GM21576 (cell line): ENCODE measurements around the gene ARHGDIB.
A peak's percentile ranks its signal among the peaks of the same experiment; 100 is the strongest.

Experiments
- ATAC-seq: cut with Tn5 transposase; IDR thresholded peaks from one replicate; pipeline ENCODE4 v1.9.1; 2021; ENCODE audit warnings: mild to moderate bottlenecking, moderate library complexity; ENCODE audit not compliant: unreplicated experiment

ARHGDIB gene

DNA sequence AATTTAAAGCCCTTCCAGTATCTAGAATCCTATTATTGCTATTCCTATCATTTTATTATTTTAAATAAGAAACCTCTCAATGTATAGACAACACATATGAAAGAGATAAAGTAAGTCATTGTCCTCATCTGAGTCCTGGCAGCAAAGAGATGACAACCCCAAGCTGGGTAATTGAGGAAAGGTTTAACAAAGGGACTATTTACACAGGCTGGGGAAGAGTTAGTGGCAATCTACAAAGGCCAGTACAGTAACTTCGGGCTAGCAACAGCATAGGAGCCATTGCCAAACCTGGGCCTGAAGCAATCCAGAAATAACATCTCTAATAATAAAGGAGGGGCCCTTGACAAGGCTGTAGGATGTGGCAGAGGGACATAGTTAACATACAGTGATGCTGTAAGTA, 22.6 kb upstream of the ARHGDIB start:
- no peak for ATAC-seq

DNA sequence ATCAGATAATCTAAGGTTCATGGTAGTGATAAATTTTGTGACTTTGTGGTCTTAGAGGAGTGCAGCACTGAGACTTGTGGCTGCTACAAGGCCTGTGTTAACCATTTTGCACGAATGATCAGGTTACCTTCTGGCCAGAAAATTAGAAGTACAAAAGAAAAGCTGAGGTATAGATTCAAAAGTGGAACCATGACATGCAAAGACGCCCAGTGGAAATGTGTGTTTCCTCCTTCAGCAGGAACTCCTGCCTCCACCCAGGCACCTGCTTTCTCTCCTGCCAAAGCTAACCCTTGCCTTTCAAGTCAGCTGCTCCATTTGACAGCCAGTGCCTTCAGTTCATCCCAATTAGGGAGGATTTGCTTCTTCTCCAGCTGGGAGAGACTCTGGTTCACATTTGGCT, 21.6 kb upstream of the ARHGDIB start:
- ATAC-seq = no peak

- no peak for ATAC-seq
Measured at GRCh38 chr12:14982562-14982961, 21.2 kb upstream of the ARHGDIB start.

GRCh38 chr12:14981049-14981448, 19.6 kb upstream of the ARHGDIB start:
- ATAC-seq = no peak

DNA sequence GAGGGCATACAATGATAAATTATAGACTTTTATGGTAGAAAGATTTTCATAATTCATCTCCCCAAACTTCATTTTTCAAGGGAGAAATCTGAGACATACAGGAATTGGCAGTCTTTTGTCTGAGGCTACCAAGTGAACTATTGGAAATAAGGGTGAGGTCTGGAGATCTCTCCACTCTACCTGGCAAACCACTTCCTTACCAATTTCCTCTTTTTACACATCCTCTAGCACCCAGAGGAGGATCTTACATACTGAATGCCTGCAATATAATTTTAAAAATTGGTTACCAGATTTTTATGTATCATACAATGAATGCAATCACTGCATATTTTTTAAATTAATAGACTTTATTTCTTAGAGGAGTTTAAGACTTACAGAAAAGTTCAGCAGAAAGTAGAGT, 18.1 kb upstream of the ARHGDIB start:
- ATAC-seq = no peak

GRCh38 chr12:14976658-14977057, 15.3 kb upstream of the ARHGDIB start:
- no peak for ATAC-seq

- ATAC-seq = no peak
Measured at GRCh38 chr12:14975457-14975856, 14.1 kb upstream of the ARHGDIB start.

DNA sequence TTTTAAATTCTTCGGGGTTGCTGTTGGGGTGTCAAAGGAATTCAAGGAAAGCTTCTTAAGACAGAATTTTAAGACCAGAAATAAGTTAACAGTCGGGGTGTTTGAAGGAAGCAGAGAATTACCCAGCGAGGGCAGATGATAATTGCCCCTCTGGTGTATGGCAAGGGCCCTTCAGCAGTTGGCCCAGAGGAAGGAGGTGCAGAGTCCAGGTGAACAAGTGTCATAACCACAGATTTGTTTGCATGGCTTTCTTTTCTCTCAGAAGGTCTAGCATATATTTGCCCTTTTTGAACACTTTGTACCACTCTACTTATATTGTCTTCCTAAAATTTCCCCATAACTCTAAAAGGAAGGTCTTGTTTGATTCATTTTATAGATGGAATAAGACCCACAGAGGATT, 13.2 kb upstream of the ARHGDIB start:
- no peak for ATAC-seq

- no peak for ATAC-seq
Measured at GRCh38 chr12:14972816-14973215, 11.4 kb upstream of the ARHGDIB start, which contains the start of gene PDE6H. Gene PDE6H (plus strand): TSS chr12:14973042. CDS start chr12:14978013, 4,971 bp downstream.

DNA sequence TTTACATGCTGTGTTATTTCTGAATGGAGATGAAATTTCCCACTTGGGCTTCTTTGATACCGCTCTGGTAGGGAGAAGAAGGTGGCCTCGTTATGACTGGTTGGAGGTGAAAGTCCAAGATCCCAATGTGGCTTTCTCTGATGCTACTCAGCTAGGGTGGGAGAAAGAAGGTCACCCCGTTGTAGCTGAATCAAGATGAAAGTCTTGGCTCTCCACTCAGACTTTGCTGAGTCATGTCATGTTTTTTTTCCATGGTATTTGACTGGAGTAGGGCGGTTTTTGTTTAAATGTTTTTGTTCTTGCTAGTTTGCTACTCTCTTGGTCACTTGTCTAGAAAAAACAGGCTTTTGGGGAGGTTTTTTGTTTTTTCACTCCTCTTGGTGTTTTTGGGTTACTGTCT, 9.1 kb upstream of the ARHGDIB start:
- ATAC-seq = no peak

- ATAC-seq = no peak
Measured at GRCh38 chr12:14968478-14968877, 7.1 kb upstream of the ARHGDIB start.

DNA sequence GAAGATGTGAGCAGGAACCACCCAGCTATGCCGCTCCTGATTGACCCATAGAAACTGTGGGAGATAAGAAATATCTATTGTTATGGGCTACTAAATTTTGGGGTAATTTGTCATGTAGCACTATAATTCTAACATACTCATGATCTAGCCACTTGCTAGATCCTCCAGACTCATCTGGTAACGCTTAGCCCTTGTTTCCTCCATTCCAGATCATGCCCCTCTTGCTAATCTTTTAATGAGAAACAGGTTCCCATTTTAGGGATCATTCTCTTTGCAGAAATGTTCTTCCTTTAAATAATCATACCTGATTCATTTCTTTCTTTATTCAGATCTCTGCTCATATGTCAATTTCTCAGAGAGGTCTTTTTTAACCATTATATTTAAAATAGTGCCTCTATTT, 3.8 kb upstream of the ARHGDIB start:
- ATAC-seq = no peak

- ATAC-seq = no peak
Measured at GRCh38 chr12:14964406-14964805, 3.0 kb upstream of the ARHGDIB start.

- ATAC-seq = no peak
Measured at GRCh38 chr12:14963520-14963919, 2.1 kb upstream of the ARHGDIB start.

DNA sequence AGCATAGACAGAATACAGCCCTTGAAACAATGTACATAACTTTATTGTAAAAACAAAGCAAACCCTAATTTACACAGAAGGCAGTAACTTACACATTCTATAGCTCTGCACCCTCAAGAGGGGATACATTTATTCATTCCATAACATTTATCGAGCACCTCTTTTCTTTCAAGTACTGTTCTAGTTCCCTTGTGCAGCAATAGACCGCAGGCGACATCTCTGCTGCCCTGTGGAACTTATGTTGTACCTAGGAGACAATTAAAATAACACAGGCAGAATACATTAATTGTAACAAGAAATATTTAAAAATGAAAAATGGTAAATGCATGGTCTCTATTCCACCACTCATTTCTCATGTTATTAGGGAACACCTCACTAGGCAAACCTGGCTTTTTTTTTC, 1.4 kb upstream of the ARHGDIB start:
- no peak for ATAC-seq

DNA sequence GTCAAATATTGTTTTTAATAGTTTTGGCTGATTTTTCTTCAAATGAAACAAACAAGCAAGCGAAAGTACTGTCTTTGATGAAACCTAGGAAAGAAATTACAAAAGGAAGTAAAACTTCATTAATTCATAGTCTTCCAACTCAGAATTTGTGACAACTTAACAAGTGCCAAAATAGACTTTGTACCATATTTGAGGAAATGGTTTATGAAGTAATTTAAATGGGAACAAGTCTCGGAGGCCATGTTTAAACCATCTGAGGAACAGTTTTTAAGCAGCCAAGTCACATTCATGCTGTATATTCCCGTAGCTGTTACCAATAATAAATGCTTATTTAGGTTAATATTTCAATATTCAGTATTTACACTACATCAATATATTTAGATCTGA, 745 bp upstream of the ARHGDIB start:
- no peak for ATAC-seq

DNA sequence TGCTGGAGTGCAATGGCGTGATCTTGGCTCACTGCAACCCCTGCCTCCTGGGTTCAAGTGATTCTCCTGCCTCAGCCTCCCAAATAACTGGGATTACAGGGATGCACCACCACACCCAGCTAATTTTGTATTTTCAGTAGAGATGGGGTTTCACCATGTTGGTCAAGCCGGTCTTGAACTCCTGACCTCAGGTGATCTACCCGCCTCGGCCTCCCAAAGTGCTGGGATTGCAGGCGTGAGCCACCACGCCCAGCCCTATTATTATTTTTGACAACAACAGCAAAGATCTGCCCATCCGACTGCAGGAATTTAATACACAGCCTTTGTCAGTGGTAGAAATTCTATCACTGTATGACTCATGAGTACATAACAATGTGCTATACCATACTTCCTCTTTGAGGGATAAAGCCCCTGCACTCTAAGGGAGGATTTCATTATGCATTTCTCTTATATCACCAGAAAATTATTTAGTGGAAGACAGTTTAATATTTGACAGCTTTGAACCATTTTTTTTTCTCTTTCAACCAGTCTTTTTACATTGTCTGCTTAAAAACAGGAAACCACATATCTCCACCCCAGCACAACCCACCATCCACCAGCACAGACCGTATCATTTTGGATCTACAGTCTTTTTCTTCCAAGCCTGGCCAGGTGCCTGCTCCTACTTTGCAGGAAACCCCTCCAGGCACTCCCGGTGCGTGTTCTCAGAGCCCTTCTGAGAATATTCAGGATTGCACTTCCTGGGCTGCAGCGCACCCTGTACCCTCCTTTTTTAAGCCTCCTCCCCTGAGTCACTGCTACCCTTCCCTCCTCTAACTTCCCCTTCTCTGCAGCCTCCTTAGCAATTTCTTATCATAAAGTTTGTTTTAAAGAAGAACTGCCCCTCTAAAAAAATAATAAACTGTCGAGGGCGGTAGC, 594 bp downstream of the ARHGDIB start:
- ATAC-seq = peak; percentile 32

DNA sequence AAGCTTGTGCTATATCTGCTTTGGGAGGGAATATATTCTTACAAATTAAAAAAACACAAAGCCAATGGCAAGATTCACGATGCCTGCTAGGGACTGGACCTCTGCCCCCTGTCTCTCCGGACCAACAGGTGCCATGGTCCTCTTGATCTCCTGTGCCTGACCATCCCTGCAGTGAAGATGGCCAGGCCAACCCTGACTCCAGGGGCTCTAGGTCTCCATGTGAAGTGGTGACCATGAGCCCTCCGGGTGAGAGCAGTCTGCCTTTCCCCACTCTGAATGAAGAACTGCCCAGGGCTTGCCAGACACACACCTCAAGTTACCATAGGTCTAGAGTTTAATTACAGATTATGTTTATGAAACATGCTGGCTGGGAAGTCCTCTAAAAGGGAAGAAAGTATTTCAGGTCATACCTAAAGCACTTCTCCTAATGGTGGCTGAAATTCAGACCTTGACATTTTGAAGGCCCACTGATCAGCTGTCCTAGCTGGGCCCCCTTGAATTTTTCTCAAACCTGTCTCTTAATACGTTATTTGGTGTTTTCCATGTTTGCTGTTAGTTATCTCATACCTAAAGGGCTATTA, 1.4 kb downstream of the ARHGDIB start:
- no peak for ATAC-seq

DNA sequence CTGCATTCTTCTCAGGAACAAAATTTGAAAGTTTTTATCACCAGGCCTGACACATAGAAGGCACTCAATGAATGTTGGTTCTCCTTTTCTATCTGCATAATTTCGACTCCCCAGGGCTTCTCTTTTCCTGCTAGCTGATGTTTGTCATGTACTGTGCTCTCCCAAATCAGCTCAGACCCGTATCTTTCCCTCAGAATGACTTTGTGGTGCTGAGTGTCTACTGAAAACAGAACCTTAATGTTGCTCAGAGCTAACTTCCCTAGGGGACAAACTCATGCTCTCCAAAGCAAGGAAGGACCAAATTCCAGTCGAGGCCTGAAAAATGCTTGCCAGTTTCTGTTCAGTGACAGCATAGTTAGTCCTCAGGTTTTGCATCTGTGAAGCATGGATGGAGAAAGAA, 1.9 kb downstream of the ARHGDIB start:
- ATAC-seq = no peak

- ATAC-seq = no peak
Measured at GRCh38 chr12:14959126-14959440, 2.3 kb downstream of the ARHGDIB start.

DNA sequence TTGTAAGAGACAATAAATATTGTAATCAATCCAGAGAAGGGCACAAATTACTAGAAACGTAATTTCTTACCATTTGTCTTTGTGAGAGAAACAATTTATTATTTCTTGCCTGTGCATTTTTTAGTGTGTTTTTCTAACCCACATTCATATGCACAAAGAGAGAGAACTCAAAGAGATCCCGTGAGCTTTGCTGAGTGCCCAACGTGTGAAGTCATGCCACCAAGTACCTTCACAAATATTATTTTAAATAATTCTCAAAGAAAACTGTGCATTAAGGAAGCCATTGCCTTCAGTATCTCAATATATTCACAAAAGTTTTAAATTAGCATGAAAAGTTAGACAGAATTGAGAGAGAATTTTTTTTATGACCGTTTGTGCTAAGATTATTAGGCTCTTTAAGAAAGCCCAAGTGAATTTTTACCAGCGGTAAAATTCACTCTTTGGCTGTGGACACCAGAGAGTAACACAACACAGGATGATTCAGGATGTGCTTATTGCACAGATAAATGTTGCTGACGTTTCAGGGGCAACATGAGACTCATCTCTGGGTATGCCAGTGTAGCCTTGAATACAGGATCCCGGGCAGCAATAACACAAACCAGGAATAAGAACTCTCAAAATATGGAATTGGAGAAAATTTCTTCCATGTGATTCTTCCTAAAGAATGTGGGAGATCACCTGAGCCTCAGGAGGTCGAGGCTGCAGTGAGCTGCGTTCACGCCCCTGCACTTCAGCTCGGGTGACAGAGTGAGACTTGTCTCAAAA, 2.9 kb downstream of the ARHGDIB start:
- ATAC-seq = no peak
